SK-N-SH treated with all-trans-retinoic acid at 6 μM for 48 hours (cell line): Measurements from ENCODE around the gene KRTAP4-6.

Experiments
- ATAC-seq: fragments of 200-7000 bp; cut with Tn5 transposase; 3 replicates; pipeline ENCODE4 v1.9.1; 2020; ENCODE audit warnings: mild to moderate bottlenecking, moderate library complexity
- BACH2 ChIP-seq: fragments of 250-450 bp; sonication (Bioruptor Pico); IDR thresholded peaks from 2 replicates; pipeline ENCODE4 v1.9.0; 2021; ENCODE audit warnings: mild to moderate bottlenecking, borderline replicate concordance
- CREB5 ChIP-seq: fragments of 250-450 bp; sonication (Bioruptor Pico); IDR thresholded peaks from 2 replicates; pipeline ENCODE4 v1.5.1; 2020; ENCODE audit warnings: low read depth, mild to moderate bottlenecking, moderate library complexity
- CSDC2 ChIP-seq: fragments of 250-450 bp; sonication (Bioruptor Pico); IDR thresholded peaks from 2 replicates; pipeline ENCODE4 v1.5.0; 2020; ENCODE audit warnings: mild to moderate bottlenecking, moderate library complexity
- ESRRG ChIP-seq: fragments of 250-450 bp; sonication (Bioruptor Pico); IDR thresholded peaks from 2 replicates; pipeline ENCODE4 v1.6.1; 2021; ENCODE audit warnings: mild to moderate bottlenecking
- ISL1 ChIP-seq: fragments of 250-450 bp; sonication (Bioruptor Pico); IDR thresholded peaks from 2 replicates; pipeline ENCODE4 v2.1.2; 2022; ENCODE audit warnings: mild to moderate bottlenecking, moderate library complexity
- OSR1 ChIP-seq: fragments of 250-450 bp; sonication (Bioruptor Pico); IDR thresholded peaks from 2 replicates; pipeline ENCODE4 v1.8.0; 2022; ENCODE audit warnings: moderate library complexity, mild to moderate bottlenecking, inconsistent platforms
- PATZ1 ChIP-seq: fragments of 250-450 bp; sonication (Bioruptor Pico); IDR thresholded peaks from 2 replicates; pipeline ENCODE4 v1.8.0; 2020; ENCODE audit warnings: mild to moderate bottlenecking, moderate library complexity, borderline replicate concordance
- PPARA ChIP-seq: fragments of 250-450 bp; sonication (Bioruptor Pico); IDR thresholded peaks from 2 replicates; pipeline ENCODE4 v1.5.0; 2020; ENCODE audit warnings: mild to moderate bottlenecking, borderline replicate concordance
- RARB ChIP-seq: fragments of 250-450 bp; sonication (Bioruptor Pico); IDR thresholded peaks from 2 replicates; pipeline ENCODE4 v1.8.0; 2021; ENCODE audit warnings: mild to moderate bottlenecking, moderate library complexity
- SNAI2 ChIP-seq: fragments of 250-450 bp; sonication (Bioruptor Pico); IDR thresholded peaks from 2 replicates; pipeline ENCODE4 v1.5.0; 2020; ENCODE audit warnings: mild to moderate bottlenecking, moderate library complexity
- TCF4 ChIP-seq: fragments of 250-450 bp; sonication (Bioruptor Pico); IDR thresholded peaks from 2 replicates; pipeline ENCODE4 v1.8.0; 2021; ENCODE audit warnings: mild to moderate bottlenecking, moderate library complexity, borderline replicate concordance
- TOX ChIP-seq: fragments of 250-450 bp; sonication (Bioruptor Pico); IDR thresholded peaks from 2 replicates; pipeline ENCODE4 v1.8.0; 2021; ENCODE audit warnings: mild to moderate bottlenecking, moderate library complexity, borderline replicate concordance
- TSHZ2 ChIP-seq: fragments of 250-450 bp; sonication (Bioruptor Pico); IDR thresholded peaks from 2 replicates; pipeline ENCODE4 v1.5.0; 2020; ENCODE audit warnings: mild to moderate bottlenecking, moderate library complexity
- ZC3H10 ChIP-seq: fragments of 250-450 bp; sonication (Bioruptor Pico); IDR thresholded peaks from 2 replicates; pipeline ENCODE4 v1.5.1; 2021; ENCODE audit warnings: mild to moderate bottlenecking, moderate library complexity
- ZFP3 ChIP-seq: fragments of 250-450 bp; sonication (Bioruptor Pico); IDR thresholded peaks from 2 replicates; pipeline ENCODE4 v1.5.0; 2020; ENCODE audit warnings: mild to moderate bottlenecking, moderate library complexity
- ZFP30 ChIP-seq: fragments of 450-650 bp; formaldehyde crosslinking; IDR thresholded peaks from 2 replicates; pipeline ENCODE4 v1.5.0; 2022; ENCODE audit warnings: mild to moderate bottlenecking, moderate library complexity
- ZNF70 ChIP-seq: fragments of 450-650 bp; formaldehyde crosslinking; IDR thresholded peaks from 2 replicates; pipeline ENCODE4 v1.5.0; 2020; ENCODE audit warnings: mild to moderate bottlenecking, moderate library complexity
- ZNF8 ChIP-seq: fragments of 450-650 bp; formaldehyde crosslinking; IDR thresholded peaks from 2 replicates; pipeline ENCODE4 v1.5.0; 2020; ENCODE audit warnings: mild to moderate bottlenecking, moderate library complexity
- TF ChIP-seq, protein P1 (sequence below): fragments of 250-450 bp; sonication (Bioruptor Pico); IDR thresholded peaks from 2 replicates; pipeline ENCODE4 v1.8.0; 2021; ENCODE audit warnings: low read depth, mild to moderate bottlenecking, moderate library complexity, borderline replicate concordance
- TF ChIP-seq, protein P2 (sequence below): fragments of 250-450 bp; sonication (Bioruptor Pico); IDR thresholded peaks from 2 replicates; pipeline ENCODE4 v1.5.1; 2021; ENCODE audit warnings: mild to moderate bottlenecking, moderate library complexity

Gene KRTAP4-6

DNA sequence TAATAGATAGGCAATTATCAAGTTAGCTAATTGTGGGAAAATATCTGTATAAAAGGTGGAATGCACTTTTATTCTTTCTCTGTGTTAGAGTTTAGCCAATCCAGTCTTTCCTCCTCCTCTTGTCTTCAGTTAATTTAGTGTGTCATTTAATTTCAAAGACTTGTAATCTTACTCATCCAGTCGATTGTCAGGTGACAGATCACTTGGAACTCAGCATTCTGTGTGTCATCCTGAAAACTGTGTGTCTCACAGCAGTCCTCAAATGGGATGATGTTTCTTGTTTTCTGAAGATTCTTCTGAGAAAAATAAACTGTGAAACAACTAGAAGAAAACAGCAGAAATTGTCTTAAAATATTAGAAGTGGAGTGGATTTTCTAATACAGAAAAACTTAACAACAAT, 44.7 kb upstream of the KRTAP4-6 start:
- no peak for TF ChIP-seq ZNF8

DNA sequence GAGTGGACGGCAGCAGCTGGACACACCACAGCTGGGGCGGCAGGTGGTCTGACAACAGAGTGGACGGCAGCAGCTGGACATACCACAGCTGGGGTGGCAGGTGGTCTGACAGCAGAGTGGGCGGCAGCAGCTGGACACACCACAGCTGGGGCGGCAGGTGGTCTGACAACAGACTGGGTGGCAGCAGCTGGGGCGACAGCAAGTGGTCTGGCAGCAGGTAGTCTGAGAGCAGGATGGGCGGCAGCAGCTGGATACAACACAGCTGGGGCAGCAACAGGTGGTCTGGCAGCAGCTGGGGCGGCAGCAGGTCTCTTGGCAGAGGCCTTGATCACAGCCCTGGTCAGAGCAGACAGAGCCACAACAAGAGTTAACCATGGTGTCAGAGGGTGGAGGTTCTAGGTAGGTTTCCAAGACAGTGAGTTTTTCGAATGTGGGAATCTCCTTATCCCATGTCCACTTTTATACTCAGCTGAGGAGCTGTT, 44.2 kb upstream of the KRTAP4-6 start, which contains the start of gene KRTAP4-1:
Gene KRTAP4-1 (minus strand): TSS at position 432 of the 482 bp plus-strand sequence. CDS start 57 bp downstream, at position 375.
- no peak for TF ChIP-seq TOX (CRISPR knock-in tag)
- TF ChIP-seq ZFP3 = no peak
- TF ChIP-seq ZC3H10 = no peak
- no peak for TF ChIP-seq ESRRG (CRISPR knock-in tag)
- TF ChIP-seq OSR1 (CRISPR knock-in tag) = no peak
- no peak for TF ChIP-seq CREB5
- TF ChIP-seq, protein P1, sequence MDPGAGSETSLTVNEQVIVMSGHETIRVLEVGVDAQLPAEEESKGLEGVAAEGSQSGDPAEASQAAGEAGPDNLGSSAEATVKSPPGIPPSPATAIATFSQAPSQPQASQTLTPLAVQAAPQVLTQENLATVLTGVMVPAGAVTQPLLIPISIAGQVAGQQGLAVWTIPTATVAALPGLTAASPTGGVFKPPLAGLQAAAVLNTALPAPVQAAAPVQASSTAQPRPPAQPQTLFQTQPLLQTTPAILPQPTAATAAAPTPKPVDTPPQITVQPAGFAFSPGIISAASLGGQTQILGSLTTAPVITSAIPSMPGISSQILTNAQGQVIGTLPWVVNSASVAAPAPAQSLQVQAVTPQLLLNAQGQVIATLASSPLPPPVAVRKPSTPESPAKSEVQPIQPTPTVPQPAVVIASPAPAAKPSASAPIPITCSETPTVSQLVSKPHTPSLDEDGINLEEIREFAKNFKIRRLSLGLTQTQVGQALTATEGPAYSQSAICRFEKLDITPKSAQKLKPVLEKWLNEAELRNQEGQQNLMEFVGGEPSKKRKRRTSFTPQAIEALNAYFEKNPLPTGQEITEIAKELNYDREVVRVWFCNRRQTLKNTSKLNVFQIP (CRISPR knock-in tag) = no peak
- no peak for TF ChIP-seq ZNF70 (CRISPR knock-in tag)
- TF ChIP-seq TSHZ2 = no peak
- TF ChIP-seq TCF4 (CRISPR knock-in tag) = no peak
- TF ChIP-seq SNAI2 = no peak
- TF ChIP-seq PPARA (CRISPR knock-in tag) = no peak
- TF ChIP-seq BACH2 (CRISPR knock-in tag) = no peak
- no peak for TF ChIP-seq RARB (CRISPR knock-in tag)
- ATAC-seq = no peak

More for the DNA sequence above, 44.7 kb upstream of the KRTAP4-6 start:
- no peak for ATAC-seq

GRCh38 chr17:41178843-41179616, 38.7 kb upstream of the KRTAP4-6 start:
- ATAC-seq = no peak
- TF ChIP-seq ZFP30 (CRISPR knock-in tag) (no peak), TCF4 (CRISPR knock-in tag) (no peak), ZFP3 (no peak), SNAI2 (no peak), ESRRG (CRISPR knock-in tag) (no peak), OSR1 (CRISPR knock-in tag) (no peak), ISL1 (CRISPR knock-in tag) (no peak), ZNF8 (no peak), RARB (CRISPR knock-in tag) (no peak), ZNF70 (CRISPR knock-in tag) (no peak), CSDC2 (CRISPR knock-in tag) (no peak), PATZ1 (no peak), CREB5 (no peak), ZC3H10 (no peak), TSHZ2 (no peak)
- TF ChIP-seq, protein P2, sequence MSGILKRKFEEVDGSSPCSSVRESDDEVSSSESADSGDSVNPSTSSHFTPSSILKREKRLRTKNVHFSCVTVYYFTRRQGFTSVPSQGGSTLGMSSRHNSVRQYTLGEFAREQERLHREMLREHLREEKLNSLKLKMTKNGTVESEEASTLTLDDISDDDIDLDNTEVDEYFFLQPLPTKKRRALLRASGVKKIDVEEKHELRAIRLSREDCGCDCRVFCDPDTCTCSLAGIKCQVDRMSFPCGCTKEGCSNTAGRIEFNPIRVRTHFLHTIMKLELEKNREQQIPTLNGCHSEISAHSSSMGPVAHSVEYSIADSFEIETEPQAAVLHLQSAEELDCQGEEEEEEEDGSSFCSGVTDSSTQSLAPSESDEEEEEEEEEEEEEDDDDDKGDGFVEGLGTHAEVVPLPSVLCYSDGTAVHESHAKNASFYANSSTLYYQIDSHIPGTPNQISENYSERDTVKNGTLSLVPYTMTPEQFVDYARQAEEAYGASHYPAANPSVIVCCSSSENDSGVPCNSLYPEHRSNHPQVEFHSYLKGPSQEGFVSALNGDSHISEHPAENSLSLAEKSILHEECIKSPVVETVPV = no peak
- TF ChIP-seq, protein P1 (CRISPR knock-in tag) = no peak
